COLO668 (cell line): Measurements from ENCODE around the gene FCMR.

ENCODE experiments used
- DNase-seq: peaks from one replicate; lab custom pipeline; 2025; ENCODE audit not compliant: unreplicated experiment; lab: John Stamatoyannopoulos, UW

The FCMR gene

DNA sequence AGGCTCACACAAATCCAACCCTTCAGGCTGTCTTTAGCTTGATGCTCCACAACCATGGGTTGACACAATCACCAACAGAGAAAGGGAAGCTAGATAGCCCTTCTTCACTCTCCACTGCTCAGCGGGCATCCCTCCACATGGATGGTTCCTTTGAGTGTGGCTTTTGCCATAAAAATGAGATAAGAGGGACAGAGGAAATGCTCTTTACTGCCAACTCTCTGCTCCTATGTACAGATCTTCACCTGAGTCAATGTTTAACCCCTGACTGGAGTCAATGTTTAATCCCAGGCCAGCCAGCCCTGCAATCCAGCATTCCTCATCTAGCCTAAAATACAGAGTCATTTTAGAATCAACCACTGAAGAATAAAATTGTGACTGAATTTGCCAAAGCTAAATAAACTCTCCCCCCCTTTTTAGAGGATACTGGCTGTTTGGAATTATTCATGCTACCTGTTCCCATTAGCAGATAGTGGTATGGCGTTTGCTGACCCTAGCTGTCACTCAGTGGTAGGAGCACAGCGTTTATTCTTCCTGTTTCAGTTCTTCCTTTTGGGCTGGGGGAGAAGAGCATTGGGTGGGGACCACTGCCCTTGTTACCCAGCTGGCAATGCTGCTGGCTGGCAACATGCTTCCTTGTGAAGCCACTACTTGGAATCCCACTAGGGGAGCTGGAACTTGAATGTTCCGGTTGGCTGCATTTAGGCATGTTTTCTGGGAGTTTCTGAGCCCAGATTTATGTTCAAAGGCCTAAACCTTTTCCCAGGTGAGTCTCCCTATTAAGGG lies 29.8 kb upstream of the FCMR start:
- no peak for DNase-seq

DNA sequence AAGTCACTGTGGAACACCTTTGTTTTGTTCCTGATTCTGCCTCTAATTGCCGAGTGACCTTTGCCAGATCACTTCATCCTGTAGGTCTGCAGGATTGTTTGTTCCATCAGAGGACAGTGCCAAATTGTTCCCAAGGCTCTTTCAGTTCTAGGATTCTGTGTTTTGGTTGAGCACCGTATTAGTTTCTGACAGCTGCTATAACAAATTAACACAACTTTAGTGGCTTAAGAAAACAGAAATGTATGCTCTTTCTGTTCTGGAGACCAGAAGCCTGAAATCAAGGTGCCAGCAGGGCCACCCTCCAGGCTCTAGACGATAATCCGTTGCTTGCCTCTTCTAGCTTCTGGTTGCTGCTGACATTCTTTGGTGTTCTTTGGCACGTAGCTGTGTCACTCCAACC lies 27.9 kb upstream of the FCMR start:
- no peak for DNase-seq

DNA sequence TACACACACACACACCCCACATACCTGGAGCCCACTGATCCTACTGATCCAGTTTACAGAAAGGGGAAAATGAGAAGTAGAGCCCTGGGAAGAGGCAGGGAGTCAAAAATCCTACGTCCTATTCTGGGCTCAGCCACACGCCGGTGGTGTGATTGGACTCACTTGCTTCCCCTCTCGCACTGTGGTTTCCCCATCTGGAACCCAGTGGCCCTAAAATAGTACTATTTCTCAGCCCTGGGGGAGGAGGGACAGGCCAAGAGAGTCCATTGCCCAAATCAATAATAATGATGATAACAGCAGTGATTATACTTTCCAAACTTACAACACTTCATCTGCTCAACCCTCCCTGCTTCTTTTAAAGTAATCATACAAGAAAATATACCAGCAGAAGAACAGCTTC lies 27.5 kb upstream of the FCMR start:
- no peak for DNase-seq

DNA sequence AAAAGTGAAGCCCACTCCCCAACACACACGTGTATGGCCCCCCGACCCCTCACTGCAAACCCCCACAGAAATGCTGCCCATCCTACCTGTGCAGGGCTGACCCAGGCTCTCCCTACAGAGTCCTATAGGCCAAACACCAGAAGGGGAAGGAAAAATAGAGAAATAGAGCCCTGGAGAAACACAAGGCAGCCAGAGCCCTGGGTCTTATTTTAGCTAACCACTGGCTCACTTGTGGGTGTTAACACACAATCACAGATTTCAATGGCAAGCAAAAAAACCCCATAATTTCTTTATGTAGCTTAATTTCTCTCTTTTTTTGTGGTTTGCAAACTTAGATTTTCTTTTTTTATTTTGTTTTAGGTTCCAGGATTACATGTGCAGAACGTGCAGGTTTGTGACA lies 25.5 kb upstream of the FCMR start:
- no peak for DNase-seq

DNA sequence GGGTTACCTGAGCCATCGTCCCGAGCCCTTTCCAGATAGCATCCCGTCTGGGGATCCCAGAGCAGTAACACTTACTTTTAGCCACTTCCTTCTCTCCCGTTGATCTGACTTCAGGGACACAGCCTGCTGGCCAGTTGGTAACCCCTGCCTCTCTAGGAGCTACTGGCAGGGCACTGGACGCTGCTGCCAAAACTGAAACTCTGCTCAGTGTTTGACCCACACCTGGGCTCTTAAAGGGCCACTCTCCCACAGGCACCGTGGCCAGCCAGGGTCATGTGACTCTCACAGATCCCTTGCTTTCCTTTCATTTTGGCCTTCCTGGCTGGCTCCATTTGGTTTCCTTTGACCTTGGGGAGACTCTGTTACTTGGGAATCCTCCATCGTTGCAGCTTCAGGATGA lies 24.5 kb upstream of the FCMR start, which contains the start of gene PIGR:
PIGR (minus strand) TSS at position 206 of the 400 bp plus-strand sequence. CDS start 5,935 bp downstream, outside the sequence.
- DNase-seq, result no peak

- no peak for DNase-seq
Measured at GRCh38 chr1:206945779-206946178, 24.0 kb upstream of the FCMR start.

GRCh38 chr1:206944703-206945102 lies 23.0 kb upstream of the FCMR start:
- DNase-seq, result no peak

- no peak for DNase-seq
Measured at GRCh38 chr1:206941766-206942418, 20.2 kb upstream of the FCMR start.

DNA sequence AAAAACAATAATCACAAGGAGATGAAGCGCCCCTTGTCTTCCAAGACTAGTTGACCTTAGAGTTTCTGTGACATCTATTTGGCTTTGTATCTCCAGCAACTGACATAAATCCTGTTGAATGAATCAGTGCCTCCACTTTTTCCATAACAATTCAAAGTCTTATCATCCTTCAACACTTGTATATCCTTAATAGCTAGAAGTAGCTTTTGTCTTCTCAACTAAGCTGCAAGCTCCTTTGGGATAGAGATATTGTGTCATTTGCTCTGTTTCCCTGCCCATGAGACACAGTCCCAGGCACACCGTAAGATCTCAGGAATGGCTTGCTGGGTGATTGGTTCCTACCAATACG lies 18.8 kb upstream of the FCMR start:
- no peak for DNase-seq

DNA sequence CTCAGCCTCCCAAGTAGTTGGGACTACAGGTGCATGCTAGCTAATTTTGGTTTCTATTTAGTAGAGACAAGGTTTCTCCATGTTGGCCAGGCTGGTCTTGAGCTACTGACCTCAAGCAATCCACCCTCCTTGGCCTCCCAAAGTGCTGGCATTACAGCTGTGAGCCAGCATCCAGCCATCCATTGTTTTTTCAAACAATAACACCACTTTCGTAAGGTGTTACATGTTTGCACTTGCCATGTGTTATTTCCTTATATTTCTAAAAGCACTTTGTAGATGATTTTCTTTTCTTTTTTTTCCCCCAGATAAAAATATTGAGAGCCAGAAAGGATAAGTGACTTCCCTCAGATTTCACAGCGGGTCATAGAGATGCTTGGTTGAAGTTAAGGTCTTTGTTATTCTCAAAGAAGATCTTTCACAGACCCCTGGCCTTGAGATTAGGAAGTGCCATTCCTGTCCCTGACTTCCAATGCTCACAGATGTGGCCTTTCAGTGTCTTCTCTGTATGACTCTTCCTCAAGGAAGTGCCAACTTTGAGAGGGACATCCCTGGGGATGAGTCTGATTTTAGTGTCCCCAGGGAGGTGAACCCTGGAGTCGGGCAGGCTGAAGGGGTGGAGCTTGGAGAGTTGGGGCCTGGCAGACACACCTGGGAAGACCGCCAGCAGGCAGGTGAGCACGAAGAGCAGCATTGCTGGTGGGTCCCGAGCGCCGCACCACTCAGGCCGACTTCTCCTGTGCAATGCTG lies 18.3 kb upstream of the FCMR start:
- DNase-seq, result no peak

DNA sequence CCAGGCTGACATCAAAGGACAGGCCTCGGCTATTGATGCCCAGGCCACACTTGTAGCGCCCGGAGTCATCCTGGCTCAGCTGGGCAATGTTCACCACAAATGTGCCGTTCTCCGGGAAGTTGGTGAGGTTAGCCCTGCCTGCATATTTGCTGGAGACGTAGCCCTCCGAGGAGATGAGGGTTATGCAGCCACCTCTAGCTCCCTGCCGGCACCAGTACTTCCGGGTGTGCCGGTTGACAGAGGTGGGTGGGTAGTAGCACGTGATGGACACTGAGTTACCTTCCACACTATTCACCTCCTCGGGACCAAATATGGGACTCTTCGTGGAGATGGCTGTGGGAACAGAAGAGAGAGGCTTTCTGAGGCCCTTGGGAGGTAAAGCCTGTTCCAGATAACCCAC lies 17.4 kb upstream of the FCMR start:
- no peak for DNase-seq

- DNase-seq, result no peak
Measured at GRCh38 chr1:206937425-206937824, 15.7 kb upstream of the FCMR start.

DNA sequence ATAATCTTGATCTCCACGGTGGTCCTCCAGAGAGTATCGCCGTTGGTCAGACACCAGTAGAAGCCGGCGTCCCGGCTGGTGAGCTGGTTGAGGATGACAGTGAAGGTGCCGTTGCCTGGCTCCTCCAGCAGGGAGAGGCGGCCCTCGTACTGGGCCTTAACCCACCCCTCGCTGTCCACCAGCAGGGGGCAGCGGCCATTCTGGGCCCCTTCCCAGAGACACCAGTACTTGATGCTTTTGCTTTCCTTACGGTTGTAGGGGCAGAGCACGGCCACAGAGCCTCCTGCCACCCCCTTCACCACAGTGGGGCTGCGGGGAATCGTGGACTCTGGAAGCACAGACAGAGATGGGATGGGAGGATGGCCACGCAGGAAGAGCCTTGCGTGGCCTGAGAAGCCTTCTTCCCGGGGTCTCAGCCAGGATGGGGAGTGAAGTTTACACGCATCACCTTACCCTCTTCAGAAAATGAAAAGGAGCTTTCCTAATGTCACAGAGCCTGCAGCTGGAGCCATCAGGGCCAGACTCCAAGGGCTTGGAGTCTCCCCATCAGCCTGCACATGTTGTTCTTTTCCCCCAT lies 13.8 kb upstream of the FCMR start:
- peak; percentile 67 for DNase-seq

GRCh38 chr1:206933333-206933945 lies 11.7 kb upstream of the FCMR start:
- peak; percentile 37 for DNase-seq

DNA sequence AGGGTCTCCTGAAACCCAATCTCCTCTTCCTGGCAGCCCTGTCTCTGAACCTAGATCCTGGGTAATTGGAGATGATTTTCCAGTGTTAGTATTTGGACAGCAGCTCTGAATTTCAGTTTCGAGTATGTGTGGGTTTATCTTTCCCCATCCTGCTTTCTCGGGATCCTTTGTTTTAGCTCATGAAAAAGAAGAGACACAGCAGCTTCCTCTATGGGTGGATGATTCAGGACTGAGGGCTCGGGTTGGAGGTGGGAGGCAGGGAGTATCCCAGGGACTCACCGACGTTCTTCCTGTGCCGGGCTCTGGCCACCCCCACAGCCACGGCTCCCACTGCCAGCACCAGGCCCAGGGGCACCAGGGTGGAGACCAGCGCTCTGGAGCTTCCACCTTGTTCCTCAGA lies 10.4 kb upstream of the FCMR start:
- DNase-seq, result no peak

GRCh38 chr1:206931709-206932108 lies 10.0 kb upstream of the FCMR start:
- no peak for DNase-seq

- DNase-seq, result no peak
Measured at GRCh38 chr1:206930210-206930798, 8.6 kb upstream of the FCMR start.

DNA sequence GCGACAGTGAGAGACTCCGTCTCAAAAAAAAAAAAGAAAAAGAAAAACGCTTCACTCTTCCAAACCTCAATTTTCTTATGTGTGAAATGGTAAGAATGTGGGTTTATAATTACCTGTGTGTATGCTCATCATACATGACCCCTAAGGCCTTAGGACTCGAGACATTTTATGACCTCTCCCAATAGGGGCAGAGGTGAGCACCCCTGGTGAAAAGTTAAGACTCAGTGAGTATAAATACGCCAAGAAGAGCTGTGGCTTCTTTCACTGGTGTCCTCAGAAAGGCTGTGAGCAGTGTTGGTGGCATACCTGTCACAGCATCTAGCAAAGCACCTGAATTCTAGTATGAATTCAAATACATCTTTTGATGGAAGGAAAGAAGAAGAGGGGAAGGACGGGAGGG lies 7.8 kb upstream of the FCMR start:
- no peak for DNase-seq

- DNase-seq, result no peak
Measured at GRCh38 chr1:206926286-206926685, 4.5 kb upstream of the FCMR start.

GRCh38 chr1:206925106-206925736 lies 3.5 kb upstream of the FCMR start:
- peak; percentile 24 for DNase-seq
